HG03135 (cell line): Measurements from ENCODE around the gene RTN1.

Source experiments
- ATAC-seq: cut with Tn5 transposase; IDR thresholded peaks from one replicate; pipeline ENCODE4 v1.9.1; 2021; ENCODE audit warnings: mild to moderate bottlenecking, moderate library complexity; ENCODE audit not compliant: unreplicated experiment

RTN1 gene, protein sequence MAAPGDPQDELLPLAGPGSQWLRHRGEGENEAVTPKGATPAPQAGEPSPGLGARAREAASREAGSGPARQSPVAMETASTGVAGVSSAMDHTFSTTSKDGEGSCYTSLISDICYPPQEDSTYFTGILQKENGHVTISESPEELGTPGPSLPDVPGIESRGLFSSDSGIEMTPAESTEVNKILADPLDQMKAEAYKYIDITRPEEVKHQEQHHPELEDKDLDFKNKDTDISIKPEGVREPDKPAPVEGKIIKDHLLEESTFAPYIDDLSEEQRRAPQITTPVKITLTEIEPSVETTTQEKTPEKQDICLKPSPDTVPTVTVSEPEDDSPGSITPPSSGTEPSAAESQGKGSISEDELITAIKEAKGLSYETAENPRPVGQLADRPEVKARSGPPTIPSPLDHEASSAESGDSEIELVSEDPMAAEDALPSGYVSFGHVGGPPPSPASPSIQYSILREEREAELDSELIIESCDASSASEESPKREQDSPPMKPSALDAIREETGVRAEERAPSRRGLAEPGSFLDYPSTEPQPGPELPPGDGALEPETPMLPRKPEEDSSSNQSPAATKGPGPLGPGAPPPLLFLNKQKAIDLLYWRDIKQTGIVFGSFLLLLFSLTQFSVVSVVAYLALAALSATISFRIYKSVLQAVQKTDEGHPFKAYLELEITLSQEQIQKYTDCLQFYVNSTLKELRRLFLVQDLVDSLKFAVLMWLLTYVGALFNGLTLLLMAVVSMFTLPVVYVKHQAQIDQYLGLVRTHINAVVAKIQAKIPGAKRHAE

DNA sequence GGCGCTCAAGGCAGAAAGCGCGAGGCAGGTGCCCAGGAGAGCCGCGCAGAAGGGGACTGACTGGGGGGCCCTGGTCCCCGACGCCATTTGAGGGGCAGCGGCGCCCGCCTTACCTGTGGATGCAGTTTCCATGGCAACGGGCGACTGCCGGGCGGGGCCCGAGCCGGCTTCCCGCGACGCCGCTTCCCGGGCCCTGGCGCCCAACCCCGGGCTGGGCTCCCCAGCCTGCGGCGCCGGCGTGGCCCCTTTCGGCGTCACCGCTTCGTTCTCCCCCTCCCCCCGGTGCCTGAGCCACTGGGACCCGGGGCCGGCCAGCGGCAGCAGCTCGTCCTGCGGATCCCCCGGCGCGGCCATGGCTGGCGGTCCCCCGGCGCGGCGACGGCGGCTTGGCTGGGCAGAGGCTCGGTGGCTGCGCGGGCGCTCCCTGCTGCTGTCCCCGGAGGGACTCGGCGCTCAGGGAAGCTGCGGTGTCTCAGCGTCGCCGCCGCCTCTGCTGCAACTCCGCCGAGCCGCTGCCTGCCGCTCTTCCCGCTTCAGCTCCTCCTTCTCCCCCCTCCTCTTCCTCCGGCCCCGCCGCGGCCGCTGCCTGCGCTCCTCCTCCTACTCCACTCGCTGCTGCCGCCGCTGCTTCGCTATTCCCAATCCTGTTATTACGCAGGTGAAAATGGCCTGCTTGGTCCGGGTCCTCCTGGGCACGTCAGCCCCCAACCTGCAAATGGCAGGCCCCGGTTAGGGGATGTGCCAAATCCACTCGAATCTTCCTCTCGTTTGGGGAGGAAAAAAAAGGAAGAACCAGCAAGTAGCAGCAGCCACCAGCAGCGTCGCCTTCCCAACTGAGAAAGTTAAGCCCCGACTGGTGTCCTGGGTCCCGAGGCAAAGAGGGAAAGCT is at the start of gene RTN1:
Gene RTN1, minus strand, starts transcription at position 500 of the 889 bp plus-strand sequence. Its CDS starts 146 bp downstream, at position 354.
- no peak for ATAC-seq

DNA sequence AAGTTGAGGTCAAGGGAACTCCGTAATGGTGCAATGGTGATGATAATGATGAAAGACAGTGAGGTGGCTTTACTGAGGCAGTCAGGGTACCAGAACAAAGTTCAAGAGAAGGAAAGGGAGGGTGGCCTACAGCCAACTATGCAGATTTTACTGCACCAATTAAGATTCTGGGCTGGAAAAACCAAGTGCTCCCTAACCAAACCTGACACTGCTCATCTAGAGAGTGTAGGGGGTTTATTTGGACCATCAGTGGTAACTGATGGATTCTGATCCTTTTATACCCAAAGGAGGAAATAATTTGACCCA is 49.8 kb upstream of the RTN1 start:
- ATAC-seq = no peak

DNA sequence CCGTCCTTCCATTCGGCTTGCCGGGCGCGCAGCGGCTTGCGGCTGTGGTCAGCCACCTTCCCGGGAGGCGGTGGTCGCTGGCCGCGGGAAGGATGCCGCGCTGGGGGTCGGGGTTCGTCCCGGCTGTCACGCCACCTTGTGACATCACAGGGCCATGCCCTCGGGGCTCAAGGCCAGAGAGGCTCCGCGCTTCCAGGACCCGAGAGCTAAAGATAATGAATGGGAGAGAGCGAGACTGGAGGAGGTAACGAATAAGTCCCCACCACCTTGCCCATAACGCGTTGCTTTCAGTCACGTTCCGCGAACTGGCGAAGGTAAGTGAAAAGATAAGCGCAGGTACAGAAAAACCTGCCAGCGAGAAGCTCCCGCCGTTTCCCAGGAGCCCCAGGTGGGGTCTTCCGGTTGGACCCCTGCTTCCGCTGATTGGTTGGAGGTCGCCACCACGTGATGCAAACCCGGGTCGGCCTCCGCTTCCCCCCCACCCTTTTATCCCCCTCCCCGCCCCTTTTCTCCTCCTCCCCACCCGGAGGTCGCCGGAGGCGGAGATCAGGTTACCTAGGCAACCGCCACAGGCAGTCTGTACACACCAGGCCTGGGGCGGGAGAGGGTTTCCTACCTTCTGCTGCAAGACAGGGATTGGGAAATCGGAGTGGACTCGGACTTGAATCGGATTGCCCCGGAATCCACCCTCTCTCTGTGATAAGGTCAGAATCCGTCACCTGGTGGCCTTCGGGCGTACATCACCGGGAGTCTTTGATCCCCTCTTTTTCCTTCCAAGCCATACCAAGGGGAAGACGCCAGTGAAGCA is 49.2 kb upstream of the RTN1 start, which contains the start of gene LRRC9:
Gene LRRC9, plus strand, starts transcription at position 575 of the 808 bp plus-strand sequence.
- no peak for ATAC-seq

DNA sequence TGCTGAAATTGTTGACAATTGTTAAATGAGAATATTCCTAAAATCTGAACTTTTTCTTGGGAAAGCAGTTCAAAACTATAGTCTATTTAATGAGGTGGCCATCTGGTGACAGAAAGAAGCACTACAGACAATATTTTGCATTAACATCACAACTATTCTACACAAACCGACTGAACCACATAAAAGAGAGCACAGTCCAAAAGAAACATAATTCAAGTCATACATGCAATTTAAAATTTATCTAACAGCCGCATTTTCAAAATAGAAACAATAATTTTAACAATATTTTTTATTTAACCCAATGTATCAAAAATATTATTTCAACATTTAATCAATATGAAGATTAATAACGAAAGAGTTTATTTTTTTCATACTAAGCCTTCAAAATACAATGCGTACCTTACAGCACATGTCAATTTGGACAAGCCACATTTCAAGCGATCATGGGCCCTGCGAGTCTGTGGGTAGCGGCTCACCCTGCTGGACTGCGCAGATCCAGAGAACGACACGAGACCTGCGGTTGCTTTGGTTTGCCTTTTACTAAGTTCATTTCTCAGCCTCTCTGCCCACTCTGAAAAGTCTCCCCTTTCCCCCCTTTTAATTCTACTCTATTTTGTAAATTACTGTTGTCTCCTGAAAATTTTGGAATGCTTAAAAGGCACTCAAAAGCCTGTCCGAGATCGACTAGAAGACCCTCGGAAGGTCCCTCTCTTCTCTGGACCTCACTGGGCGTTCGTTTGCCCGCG is 48.4 kb upstream of the RTN1 start:
- no peak for ATAC-seq

DNA sequence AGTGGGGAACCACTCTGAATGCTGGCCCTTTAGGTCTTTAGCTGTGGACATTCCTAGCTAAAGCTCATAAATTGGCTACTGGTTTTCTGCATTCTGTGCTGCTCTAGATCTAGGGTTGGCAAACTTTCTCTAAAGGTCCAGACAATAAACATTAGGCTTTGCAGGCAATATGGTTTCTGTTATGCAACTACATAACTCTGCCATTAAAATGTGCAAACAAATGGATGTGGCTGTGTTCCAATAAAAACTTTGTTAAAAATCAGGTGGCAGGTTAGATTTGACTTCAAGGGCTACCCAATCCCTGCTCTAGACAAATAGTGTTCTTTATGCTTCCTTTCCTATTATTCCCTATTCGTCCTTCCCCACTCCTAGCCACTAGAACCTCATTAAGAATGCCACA is 42.6 kb upstream of the RTN1 start:
- no peak for ATAC-seq

DNA sequence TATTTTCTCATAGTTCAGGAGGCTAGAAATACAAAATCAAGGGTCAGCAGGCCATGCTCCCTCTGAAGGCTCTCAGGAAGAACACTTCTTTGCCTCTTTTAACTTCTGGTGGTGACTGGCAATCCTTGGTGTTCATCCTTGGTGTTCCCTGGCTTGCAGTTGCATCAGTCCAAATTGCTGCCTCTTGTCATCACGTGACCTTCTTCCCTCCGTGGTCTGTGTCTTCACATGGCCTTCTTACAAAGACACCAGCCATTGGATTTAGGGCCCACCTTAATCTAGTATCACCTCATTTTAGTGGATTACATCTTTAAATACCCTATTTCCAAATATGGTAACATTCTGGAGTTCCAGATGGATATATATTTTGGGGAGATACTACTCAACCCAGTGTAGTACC is 41.9 kb upstream of the RTN1 start:
- no peak for ATAC-seq

DNA sequence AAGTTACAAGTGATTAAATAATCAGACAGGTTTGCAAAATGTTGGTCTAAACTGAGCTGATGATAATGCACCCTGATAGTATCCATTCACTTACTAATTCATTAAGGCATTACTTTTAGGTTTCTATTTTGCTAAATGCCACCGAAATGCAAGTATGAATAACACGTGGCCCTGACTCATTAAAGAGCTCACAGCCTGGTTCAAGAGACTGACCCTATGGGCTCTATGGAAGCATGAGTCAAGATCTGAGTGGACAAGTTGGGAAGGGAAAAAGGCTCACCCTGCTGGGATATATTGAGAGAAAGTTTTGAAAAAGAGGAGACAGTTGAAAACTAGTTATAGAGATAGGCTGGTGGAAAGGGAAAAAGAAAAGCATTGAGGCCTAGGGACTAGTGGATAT is 34.6 kb upstream of the RTN1 start:
- no peak for ATAC-seq

DNA sequence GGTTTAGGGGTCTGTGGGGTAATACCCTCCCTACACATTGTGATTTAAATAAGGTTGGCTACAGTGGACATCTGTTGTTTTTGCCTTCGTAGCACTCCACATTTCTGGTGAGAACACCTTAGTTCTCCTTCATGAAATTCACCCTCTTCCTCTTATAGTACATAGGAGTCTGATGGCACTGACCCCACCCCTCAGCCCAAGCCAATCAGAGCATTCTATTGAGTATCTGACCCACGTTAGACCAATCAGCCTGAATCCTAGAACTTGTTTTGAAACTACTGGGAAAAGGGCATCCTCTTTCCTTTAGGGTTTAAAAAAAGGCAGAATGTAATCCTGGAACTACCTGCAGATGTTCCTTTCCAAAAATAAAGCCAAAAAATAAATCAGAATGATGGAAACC is 33.6 kb upstream of the RTN1 start:
- no peak for ATAC-seq

DNA sequence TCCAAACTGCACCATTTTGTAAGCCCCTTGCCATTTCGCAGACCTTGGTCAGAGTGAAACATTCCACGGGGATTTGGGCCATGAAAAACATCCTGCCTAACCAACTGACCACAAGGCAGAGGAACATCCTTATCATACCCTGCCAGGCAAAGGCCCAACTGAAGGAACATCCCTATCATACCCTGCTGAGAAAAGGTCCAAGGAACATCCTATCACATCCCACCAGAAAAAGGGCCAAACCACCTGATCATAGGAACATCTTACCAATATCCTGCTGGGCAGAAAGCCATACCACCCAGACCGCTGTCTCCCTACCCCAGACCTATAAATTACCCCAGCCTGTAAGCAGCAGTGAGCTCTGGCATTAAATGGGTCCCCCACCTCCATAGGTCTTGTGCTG is 30.0 kb upstream of the RTN1 start:
- no peak for ATAC-seq

DNA sequence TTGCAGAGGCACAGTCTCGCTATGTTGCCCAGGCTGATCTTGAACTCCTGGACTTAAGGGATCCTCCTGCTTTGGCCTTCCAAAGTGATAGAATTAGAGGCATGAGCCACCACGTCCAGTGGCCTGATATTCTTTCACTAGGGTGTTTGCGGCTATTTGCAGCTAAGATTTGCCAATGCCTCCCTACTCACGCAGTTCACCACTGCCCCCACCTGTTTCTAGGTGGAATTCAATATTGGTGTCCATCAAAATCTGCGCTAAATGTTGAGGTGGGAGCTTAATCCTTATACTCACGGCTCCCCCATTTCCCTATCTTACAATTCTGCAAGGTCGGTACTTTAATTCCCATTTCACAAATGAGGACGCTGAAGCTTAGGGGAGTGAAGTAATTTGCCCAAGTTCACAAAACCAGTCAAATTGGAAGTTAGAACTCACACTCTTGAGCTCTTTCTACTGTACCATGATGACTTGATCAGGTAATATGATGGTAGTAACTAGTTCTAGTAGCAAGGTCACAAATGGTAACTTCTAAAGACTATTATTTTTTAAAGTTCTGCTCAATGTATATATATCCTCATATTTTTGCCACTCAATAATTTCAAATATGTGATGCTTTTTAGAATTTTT is 27.3 kb upstream of the RTN1 start:
- no peak for ATAC-seq

DNA sequence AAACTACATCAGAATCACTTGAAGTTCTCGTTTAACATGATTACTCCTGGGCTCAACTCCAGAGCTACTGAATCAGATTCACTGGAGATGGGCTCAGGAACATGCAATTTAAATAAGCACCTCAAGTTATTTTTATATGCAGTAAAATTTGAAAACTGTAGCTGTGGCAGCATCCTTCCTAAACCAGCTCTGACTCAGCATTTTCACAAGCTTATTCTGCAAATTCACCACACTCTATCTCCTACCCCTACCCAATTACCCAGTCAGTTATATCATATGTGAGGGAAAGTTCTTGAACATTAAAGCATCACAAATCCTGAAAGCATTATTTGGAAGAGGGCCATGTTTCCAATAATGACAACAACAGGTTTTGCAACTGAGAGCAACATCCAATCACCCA is 25.1 kb upstream of the RTN1 start:
- ATAC-seq = no peak

DNA sequence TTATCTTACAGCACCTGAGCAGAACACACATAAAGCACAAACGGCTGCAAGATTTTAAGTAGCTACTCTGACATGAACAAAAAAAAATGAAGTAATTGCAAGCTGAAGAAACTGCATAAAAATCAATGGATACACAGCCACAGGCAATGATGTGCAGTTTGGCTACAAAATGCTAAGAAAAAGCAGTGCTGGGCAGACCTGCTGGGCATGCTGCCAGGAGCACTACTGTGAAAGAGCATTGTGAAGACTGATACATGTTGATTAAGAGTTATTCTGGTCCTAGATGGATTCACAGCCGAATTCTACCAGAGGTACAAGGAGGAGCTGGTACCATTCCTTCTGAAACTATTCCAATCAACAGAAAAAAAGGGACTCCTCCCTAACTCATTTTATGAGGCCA is 20.1 kb upstream of the RTN1 start:
- ATAC-seq = no peak

DNA sequence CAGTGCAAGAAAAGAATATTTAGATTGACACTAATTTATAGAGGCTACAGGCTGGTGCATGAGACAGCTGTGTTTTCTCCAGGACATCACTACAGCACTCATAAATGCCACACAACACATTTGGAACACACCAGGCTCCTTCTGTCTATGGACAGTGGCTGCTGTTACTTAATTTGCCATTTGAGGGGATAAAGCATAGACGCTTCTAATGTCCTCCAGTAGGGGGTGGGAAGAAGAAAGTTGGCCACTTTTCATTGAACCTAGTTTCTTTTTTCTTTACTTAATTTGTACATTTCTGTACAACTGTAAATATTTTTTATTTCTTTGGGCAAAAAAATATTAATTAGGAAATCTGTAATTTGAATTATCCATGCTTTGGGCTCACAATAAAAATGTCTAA is 12.4 kb upstream of the RTN1 start:
- ATAC-seq = no peak

DNA sequence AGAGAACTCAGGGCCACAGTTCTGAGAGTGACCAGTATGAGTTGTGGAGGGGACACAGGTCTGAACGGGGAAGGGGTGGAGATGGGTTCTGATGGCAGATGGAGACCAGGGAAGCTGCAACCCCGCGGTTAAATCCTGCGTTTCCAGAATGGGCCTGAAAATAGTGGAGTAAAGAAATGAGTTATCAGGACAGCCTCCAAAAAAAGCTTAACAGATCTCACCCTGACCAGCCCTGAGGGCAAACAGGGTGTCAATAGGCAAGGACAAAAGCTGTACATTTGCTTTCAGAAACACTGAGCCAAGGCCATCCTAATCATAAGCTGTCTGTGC is 555 bp upstream of the RTN1 start:
- ATAC-seq = no peak

DNA sequence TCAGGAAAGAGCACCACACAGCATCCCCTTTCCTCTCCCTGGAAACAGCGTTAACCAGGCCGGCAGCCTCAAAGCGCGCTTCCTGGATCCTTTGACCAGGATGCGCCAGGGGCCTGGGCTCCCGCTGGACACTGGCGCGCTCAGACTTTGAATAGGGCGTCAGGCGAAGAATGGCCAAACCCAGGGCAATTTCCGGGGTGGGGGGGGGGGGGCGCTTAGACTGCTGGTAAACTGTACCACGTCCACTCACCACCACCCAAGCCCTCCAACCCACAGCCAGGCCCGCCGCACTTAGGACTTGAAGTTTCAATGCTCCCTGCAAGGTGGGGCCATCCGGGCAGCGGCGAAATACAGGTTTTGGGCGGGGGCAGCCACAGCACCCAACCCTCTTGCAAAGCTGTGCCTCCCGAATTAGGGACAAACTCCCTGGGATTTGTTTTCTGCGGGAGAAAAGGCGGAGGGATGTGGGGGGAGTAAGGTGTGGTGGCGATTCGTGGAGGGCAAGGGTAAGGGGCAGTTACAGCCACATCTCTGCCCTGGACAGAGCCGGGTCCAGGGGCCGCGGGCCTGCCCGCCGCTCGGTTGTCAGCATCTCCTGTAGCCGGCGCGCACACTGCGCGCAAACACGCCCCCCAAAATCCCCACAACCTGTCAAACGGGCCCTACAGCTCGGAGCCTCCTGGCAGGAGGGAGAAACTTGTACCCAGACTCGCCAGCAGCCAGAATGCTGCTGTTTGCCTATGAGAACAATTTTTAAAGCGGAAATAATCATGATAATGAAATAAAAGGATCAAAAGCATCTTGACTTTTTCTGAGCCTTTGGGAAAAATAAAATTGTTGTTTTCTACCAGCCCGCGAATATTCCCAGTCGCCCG is 958 bp downstream of the RTN1 start:
- ATAC-seq = no peak

DNA sequence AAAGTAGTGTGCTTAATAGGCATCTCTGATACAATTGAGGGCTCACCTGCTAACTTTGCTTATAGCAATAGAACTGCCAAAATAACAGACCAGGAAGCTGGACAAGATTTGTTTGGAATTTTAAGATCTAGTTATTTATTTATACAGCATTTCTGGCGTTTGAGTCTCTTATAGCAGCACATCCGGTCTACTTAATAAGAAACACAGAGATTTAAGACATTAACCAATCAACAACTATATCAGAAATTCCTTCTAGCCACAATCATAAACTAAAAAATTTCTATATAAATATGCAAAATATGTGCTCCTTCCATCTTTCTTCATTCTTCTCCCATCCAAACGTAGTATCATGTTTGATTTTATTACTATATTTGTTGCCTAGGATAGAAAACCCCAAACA is 2.6 kb downstream of the RTN1 start:
- no peak for ATAC-seq

DNA sequence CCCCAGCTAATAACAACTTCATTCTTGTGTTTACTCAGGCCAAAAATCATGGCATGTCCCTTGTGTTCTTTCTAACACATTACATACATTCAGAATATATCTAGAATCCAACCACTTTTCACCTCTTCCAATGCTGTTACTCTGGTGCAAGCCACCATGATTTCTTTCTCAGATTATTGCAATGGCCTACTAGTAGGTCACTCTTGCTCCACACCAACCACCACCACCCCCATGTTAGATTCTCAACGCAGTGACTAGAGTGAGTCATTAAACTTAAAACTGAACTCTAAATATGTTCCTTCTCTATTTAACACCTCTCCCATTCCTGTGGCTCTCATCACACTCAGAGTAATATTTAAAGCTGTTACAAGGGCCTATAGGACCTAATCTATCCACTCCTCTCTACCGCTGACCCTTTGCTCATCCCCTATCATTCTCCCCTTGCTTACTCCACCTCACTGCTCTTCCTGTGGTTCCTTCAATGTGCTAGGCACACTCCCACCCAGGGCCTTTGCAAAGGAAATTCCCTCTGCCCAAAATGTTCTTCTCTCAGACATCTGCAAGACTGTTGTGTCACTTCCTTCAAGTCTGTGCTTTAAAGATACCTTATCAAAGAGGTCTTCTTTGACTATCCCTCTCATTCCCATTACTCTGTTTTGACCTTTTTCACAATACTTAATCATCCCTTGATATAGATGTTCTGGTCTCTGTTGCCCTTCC is 6.6 kb downstream of the RTN1 start:
- ATAC-seq = no peak

DNA sequence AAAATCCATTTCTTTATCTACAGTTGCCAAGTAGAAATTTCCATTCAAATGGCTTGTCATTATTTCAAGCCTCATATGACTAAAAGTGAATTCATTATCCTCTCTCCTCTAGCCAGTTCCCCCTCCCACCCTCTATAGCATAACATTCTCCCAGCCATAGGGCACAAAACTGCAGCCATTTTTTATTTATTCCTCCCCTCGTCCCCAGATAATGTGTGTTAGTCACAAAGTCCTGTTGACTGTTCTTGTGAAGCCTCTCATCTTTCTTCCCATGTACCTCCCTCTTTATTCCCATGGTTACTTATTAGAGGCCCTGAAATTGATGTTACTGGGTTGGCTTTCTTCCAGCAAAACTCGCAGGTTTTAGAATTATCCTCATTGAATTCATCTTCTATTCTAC is 13.2 kb downstream of the RTN1 start:
- ATAC-seq = no peak
